ENCODE data around the gene SEPTIN11. TPM values are rescaled to one million over a fixed set of nuclear protein-coding genes. Genes with fewer than 3 reads are reported as not detected.

The SEPTIN11 gene
- total and polyA plus RNA-seq, 4 donors, result 17.2 to 37.4 (median 25.1) TPM

DNA sequence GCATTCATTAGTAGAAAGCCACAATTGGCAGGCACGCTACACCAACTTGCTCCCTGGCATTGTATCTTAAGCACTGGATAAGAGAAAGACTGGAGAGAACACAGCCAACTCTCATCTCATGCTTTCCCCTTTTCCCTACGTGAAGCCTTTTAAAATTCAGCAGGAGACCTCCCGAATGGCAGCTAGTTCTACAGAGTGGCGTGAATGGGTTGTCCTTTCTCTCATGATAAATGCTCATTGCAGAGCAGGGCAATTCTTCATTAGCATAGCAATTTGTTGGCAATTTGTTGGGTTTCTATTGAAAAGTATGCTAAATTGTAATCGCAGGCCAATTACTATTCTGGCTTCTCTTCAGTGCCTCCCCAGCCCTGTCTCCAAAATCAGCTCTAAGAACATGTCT lies 48.0 kb downstream of the SEPTIN11 start (continued):
- TF ChIP-seq, protein P1, sequence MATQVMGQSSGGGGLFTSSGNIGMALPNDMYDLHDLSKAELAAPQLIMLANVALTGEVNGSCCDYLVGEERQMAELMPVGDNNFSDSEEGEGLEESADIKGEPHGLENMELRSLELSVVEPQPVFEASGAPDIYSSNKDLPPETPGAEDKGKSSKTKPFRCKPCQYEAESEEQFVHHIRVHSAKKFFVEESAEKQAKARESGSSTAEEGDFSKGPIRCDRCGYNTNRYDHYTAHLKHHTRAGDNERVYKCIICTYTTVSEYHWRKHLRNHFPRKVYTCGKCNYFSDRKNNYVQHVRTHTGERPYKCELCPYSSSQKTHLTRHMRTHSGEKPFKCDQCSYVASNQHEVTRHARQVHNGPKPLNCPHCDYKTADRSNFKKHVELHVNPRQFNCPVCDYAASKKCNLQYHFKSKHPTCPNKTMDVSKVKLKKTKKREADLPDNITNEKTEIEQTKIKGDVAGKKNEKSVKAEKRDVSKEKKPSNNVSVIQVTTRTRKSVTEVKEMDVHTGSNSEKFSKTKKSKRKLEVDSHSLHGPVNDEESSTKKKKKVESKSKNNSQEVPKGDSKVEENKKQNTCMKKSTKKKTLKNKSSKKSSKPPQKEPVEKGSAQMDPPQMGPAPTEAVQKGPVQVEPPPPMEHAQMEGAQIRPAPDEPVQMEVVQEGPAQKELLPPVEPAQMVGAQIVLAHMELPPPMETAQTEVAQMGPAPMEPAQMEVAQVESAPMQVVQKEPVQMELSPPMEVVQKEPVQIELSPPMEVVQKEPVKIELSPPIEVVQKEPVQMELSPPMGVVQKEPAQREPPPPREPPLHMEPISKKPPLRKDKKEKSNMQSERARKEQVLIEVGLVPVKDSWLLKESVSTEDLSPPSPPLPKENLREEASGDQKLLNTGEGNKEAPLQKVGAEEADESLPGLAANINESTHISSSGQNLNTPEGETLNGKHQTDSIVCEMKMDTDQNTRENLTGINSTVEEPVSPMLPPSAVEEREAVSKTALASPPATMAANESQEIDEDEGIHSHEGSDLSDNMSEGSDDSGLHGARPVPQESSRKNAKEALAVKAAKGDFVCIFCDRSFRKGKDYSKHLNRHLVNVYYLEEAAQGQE (IDR thresholded peaks at IDR 0.05), result no peak
- no peak for TF ChIP-seq NR2F2 (IDR thresholded peaks at IDR 0.05)
- TF ChIP-seq, protein P2, sequence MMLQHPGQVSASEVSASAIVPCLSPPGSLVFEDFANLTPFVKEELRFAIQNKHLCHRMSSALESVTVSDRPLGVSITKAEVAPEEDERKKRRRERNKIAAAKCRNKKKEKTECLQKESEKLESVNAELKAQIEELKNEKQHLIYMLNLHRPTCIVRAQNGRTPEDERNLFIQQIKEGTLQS (IDR thresholded peaks at IDR 0.05), result no peak
- TF ChIP-seq TAF1 (conservative IDR thresholded peaks at IDR 0.05), result no peak
- TF ChIP-seq FOXA2 (IDR thresholded peaks at IDR 0.05), result no peak
- TF ChIP-seq JUND (IDR thresholded peaks at IDR 0.05), result no peak
- TF ChIP-seq EGR1 (IDR thresholded peaks at IDR 0.05; ENCODE audit: low read depth in 2 of 2), result no peak
- TF ChIP-seq HNF4G (IDR thresholded peaks at IDR 0.05), result no peak
- TF ChIP-seq RXRA (IDR thresholded peaks at IDR 0.05), result no peak
- no peak for TF ChIP-seq RAD21 (IDR thresholded peaks at IDR 0.05)
- TF ChIP-seq, protein P3, sequence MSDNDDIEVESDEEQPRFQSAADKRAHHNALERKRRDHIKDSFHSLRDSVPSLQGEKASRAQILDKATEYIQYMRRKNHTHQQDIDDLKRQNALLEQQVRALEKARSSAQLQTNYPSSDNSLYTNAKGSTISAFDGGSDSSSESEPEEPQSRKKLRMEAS (IDR thresholded peaks at IDR 0.05), result no peak

DNA sequence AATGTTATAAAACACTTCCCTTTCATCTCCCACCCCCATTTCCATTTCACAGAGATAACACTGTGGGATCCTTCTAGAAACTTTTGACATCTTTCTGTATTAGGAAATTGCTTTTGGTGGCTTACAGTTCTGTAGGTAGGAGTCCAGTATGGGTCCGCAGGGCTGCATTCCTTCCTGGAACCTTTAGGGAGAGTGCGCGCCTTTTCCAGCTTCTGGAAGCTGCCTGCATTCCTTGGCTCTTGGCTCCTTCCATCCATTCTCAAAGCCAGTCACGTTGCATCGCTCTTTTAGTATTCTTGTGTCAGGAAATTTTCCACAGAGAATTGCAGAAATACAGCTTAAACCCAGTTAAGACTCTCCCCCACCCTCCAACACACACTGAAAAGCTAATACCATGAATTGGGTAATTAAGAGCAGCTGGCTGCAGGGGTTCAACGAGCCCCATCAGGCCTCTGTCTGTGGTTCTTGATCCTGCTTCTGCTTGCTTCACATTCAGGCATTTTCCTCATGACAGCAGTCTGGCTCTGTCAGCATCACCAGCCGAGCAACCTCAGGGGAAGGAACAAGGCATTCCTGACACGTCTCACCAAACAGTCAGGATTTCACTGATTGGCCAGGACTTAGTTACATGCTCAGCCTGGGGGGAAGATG lies 48.8 kb downstream of the SEPTIN11 start:
- peaks cover 0 to 17% (median 11%) of the 10 kb centered on the region in 4 donors for H3K36me3 ChIP-seq (ENCODE audit: control insufficient read depth in 4 of 4, insufficient read depth in 3 of 4, low read depth in 1 of 4, low read length in 3 of 4)
- no peaks in the 10 kb centered on the region for H3K4me1 ChIP-seq (ENCODE audit: control insufficient read depth in 4 of 4, insufficient read depth in 4 of 4, low read length in 3 of 4)
- WGBS, result 94% methylated on average over 8 of the region's 8 CpGs
- no peaks in the 10 kb centered on the region for H3K27me3 ChIP-seq (ENCODE audit: control insufficient read depth in 4 of 4, insufficient read depth in 4 of 4, low read length in 3 of 4)
- no peak overlapping the region for H3K4me3 ChIP-seq (ENCODE audit: low read depth in 1 of 3, low read length in 3 of 3)
- no peaks in the 10 kb centered on the region for H3K9me3 ChIP-seq (ENCODE audit: control insufficient read depth in 4 of 4, low read length in 3 of 4)
- no peak overlapping the region for H3K9ac ChIP-seq (ENCODE audit: low read depth in 1 of 2, low read length in 2 of 2)
- DNase-seq (ENCODE audit: low spot score), result no peak
- TF ChIP-seq, protein P4, sequence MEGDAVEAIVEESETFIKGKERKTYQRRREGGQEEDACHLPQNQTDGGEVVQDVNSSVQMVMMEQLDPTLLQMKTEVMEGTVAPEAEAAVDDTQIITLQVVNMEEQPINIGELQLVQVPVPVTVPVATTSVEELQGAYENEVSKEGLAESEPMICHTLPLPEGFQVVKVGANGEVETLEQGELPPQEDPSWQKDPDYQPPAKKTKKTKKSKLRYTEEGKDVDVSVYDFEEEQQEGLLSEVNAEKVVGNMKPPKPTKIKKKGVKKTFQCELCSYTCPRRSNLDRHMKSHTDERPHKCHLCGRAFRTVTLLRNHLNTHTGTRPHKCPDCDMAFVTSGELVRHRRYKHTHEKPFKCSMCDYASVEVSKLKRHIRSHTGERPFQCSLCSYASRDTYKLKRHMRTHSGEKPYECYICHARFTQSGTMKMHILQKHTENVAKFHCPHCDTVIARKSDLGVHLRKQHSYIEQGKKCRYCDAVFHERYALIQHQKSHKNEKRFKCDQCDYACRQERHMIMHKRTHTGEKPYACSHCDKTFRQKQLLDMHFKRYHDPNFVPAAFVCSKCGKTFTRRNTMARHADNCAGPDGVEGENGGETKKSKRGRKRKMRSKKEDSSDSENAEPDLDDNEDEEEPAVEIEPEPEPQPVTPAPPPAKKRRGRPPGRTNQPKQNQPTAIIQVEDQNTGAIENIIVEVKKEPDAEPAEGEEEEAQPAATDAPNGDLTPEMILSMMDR (IDR thresholded peaks at IDR 0.05; ENCODE audit: low read depth, low read length, missing input control), result no peak
- TF ChIP-seq NR2F2 (IDR thresholded peaks at IDR 0.05) (no peak), GABPA (IDR thresholded peaks at IDR 0.05 in 1 of 2, conservative IDR thresholded peaks at IDR 0.05 in 1 of 2) (no peak), SP1 (IDR thresholded peaks at IDR 0.05) (no peak), HNF4A (conservative IDR thresholded peaks at IDR 0.05) (no peak), YY1 (IDR thresholded peaks at IDR 0.05) (no peak), FOXA2 (IDR thresholded peaks at IDR 0.05) (no peak), JUND (IDR thresholded peaks at IDR 0.05) (no peak), EGR1 (IDR thresholded peaks at IDR 0.05; ENCODE audit: low read depth in 2 of 2) (no peak), TAF1 (conservative IDR thresholded peaks at IDR 0.05) (no peak), RAD21 (IDR thresholded peaks at IDR 0.05) (no peak), FOXA1 (IDR thresholded peaks at IDR 0.05) (no peak), HNF4G (IDR thresholded peaks at IDR 0.05) (no peak), RXRA (IDR thresholded peaks at IDR 0.05) (no peak)
- TF ChIP-seq, protein P5, sequence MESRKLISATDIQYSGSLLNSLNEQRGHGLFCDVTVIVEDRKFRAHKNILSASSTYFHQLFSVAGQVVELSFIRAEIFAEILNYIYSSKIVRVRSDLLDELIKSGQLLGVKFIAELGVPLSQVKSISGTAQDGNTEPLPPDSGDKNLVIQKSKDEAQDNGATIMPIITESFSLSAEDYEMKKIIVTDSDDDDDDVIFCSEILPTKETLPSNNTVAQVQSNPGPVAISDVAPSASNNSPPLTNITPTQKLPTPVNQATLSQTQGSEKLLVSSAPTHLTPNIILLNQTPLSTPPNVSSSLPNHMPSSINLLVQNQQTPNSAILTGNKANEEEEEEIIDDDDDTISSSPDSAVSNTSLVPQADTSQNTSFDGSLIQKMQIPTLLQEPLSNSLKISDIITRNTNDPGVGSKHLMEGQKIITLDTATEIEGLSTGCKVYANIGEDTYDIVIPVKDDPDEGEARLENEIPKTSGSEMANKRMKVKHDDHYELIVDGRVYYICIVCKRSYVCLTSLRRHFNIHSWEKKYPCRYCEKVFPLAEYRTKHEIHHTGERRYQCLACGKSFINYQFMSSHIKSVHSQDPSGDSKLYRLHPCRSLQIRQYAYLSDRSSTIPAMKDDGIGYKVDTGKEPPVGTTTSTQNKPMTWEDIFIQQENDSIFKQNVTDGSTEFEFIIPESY (IDR thresholded peaks at IDR 0.05), result no peak
- TF ChIP-seq, protein P3 (IDR thresholded peaks at IDR 0.05), result no peak
- TF ChIP-seq, protein P2 (IDR thresholded peaks at IDR 0.05), result no peak
- TF ChIP-seq, protein P1 (IDR thresholded peaks at IDR 0.05), result no peak
- no peak overlapping the region for H3K27ac ChIP-seq (ENCODE audit: low read depth in 1 of 2, low read length in 2 of 2)

All from liver (tissue), 9 donors.